Measurements from ENCODE around the gene COL4A2.

The COL4A2 gene

DNA sequence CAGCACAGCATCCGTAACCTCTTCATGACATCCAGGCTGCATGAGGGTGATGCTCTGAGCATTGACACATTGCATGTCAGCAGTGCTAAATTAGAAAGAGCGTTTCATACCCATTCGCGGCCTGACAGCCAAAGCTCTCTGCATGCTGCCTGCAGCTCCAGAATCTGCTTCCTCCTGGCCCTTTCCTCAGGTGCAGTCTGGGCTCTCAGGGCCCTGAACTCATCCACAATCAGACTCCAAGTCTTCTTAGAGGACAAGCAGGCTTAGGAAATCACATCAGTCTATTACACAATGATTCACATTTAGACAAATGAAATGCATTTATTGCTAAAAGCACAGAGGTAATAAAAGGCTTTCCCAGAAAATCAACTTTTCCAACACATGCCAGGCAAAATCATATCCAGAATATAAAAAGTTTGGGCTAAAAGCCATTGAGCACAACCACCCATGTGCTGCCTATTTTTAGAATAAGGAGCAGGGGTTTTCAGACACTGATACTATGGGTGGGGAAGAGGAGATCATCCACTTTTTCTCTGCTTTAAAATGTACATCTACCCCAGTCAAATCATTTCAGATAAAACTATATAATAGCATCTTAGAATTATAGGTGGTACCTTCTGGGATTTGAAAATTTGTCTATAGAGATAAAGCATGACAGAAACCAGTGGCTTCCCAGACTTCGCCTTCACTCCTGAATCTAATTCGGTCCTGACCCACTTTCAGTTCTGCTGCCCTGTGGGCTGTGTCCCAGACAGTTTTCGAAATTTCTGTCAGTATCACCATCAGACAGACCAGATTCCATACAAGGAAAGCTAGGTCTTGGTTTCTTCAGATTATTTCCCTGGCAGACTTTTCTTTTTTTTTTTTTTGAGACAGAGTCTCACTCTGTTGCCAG lies 109.3 kb downstream of the COL4A2 start:
- TF ChIP-seq POLR2A (IDR thresholded peaks at IDR 0.05; ENCODE audit: low read depth, low read length) (no peak), TAF1 (IDR thresholded peaks at IDR 0.05; ENCODE audit: borderline replicate concordance, low read depth, low read length) (no peak), POLR2AphosphoS5 (IDR thresholded peaks at IDR 0.05; ENCODE audit: low read depth, low read length) (no peak)
- FAIRE-seq (no peak), DNase-seq (ENCODE audit: insufficient read length) (no peak)

DNA sequence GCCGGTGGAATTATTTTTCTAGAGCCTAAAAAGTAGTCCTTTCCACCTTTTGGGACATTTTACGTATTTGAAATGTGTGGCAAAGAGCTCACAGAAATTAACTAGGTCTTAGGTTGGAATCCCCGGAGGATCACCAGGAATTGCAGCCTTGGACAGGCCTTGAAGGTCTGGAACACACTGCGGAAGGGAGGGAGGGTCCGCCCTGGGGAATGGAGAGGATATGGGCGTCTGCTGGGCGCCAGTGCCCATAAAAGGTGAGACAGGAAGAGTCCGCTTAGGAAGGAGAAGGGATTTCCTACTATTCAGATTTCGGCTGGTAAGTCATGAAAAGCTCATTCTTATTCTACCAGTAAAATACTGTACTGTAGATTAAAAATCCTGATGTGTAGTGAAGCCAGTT lies 111.9 kb downstream of the COL4A2 start:
- DNase-seq (ENCODE audit: insufficient read length) (no peak), FAIRE-seq (no peak)
- TF ChIP-seq TAF1 (IDR thresholded peaks at IDR 0.05; ENCODE audit: borderline replicate concordance, low read depth, low read length) (no peak), POLR2A (IDR thresholded peaks at IDR 0.05; ENCODE audit: low read depth, low read length) (no peak), POLR2AphosphoS5 (IDR thresholded peaks at IDR 0.05; ENCODE audit: low read depth, low read length) (no peak)

DNA sequence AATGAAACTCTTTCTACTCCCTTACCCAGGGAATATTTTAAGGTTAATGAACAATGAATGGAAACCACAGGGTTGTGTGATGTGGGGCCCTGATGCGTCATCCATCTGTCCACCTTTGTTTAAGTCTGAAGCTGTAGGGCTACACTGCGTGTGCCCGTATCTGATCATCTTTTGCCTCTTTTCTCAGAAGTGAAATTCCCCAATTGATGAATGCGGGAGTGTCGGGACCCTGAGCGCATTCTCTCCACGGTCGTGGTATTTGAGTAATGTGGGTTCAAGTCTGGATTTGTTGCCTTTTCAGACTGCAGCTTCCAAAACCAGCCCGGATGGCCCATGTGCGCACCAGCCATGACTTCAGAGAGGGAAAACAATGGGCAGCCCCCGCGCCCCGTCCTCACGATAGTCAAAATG lies 112.3 kb downstream of the COL4A2 start:
- TF ChIP-seq POLR2AphosphoS5 (IDR thresholded peaks at IDR 0.05; ENCODE audit: low read depth, low read length) (no peak), POLR2A (IDR thresholded peaks at IDR 0.05; ENCODE audit: low read depth, low read length) (no peak), TAF1 (IDR thresholded peaks at IDR 0.05; ENCODE audit: borderline replicate concordance, low read depth, low read length) (no peak)
- DNase-seq (ENCODE audit: insufficient read length) (no peak), FAIRE-seq (no peak)

DNA sequence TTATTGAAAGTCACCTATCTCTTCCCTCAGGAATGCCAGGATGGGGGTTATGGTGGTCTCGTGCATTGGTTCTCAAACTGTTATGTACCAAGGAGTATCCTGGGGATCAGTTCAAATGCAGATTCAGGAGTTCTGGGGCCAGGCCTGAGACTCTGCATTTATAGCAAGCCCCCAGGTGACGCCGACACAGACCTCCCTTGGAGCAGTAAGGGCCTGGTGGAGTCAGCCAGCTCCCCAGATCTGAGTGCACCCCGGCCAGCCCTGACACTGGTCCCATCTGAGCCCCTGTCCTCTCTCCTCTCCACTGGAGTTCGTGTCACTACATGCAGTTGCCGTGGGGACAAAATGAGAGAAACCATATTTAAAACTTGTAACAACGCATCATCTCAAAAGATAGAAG lies 112.9 kb downstream of the COL4A2 start:
- no peak for FAIRE-seq
- no peak for DNase-seq (ENCODE audit: insufficient read length)
- TF ChIP-seq POLR2AphosphoS5 (IDR thresholded peaks at IDR 0.05; ENCODE audit: low read depth, low read length): no peak
- no peak for TF ChIP-seq POLR2A (IDR thresholded peaks at IDR 0.05; ENCODE audit: low read depth, low read length)
- TF ChIP-seq TAF1 (IDR thresholded peaks at IDR 0.05; ENCODE audit: borderline replicate concordance, low read depth, low read length): no peak

DNA sequence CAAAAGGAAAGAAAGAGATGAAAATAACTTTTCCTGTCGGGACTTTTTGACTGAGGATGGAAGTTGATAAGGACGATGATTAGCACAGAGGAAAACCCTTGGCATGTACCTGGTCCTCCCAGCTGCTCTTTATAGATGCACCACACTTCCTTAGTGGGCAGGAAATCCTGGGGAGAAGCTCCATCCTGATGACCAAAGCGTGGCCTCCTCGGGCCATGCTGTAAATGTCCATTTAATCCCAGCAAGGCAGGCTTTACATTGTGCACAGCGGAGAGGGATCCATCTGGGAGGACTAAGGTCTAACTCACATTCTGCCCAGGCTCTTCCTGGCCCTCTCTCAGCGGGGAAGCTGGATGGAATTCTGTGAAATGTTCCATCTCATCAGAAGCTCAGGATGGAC lies 113.5 kb downstream of the COL4A2 start:
- TF ChIP-seq POLR2A (IDR thresholded peaks at IDR 0.05; ENCODE audit: low read depth, low read length) (no peak), POLR2AphosphoS5 (IDR thresholded peaks at IDR 0.05; ENCODE audit: low read depth, low read length) (no peak), TAF1 (IDR thresholded peaks at IDR 0.05; ENCODE audit: borderline replicate concordance, low read depth, low read length) (no peak)
- FAIRE-seq: no peak
- DNase-seq (ENCODE audit: insufficient read length): no peak

DNA sequence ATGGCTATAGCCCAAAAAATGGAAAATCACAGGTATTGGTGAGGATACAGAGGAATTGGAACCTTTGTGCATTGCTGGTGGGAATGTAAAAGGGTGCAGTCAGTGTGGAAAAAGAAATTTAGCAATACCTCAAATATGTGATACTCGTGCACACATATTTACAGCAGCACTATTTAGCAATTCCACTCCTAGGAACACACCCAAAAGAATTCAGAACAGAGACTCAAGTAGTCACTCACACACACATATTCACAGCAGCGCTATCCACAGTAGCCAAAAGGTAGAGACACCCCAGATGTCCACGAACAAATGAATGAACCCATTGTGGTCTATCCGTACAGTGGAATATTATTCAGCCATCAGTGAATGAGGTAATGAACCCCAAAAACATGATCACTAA lies 114.0 kb downstream of the COL4A2 start:
- FAIRE-seq: no peak
- TF ChIP-seq TAF1 (IDR thresholded peaks at IDR 0.05; ENCODE audit: borderline replicate concordance, low read depth, low read length) (no peak), POLR2A (IDR thresholded peaks at IDR 0.05; ENCODE audit: low read depth, low read length) (no peak)
- DNase-seq (ENCODE audit: insufficient read length): no peak

DNA sequence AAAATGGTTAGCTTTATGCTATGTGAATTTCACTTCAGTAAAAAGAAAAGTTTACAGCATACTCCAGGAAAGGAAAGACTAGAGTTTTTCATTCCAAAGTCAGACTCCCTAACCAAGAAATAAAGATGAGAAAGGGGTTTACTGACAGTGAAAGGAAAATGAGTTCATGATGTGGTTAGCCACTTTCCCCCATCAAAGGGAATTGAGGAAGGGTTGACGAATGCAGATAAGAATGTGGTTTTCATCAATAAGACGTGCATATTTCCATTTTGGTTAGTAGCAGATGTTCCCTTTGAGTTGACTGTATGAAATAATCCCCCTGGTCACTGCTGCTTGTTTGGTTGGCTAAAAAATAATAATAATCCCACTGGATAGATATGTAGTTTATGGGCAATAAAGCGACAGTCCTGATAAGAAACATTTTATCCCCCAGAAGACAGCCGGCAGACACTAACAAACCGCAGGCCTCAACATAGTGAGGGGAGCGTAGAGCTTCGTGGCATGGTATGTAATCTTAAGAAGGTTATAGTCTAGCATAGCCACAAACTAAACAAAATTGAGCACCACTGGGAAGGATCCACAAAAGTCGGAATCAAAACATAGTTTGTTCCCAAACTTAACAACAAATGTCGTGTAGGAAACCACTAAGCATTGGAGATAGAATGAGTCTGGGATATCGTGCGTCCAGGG lies 114.8 kb downstream of the COL4A2 start:
- TF ChIP-seq POLR2AphosphoS5 (IDR thresholded peaks at IDR 0.05; ENCODE audit: low read depth, low read length): no peak
- no peak for TF ChIP-seq TAF1 (IDR thresholded peaks at IDR 0.05; ENCODE audit: borderline replicate concordance, low read depth, low read length)
- no peak for TF ChIP-seq POLR2A (IDR thresholded peaks at IDR 0.05; ENCODE audit: low read depth, low read length)
- FAIRE-seq (no peak), DNase-seq (ENCODE audit: insufficient read length) (no peak)

DNA sequence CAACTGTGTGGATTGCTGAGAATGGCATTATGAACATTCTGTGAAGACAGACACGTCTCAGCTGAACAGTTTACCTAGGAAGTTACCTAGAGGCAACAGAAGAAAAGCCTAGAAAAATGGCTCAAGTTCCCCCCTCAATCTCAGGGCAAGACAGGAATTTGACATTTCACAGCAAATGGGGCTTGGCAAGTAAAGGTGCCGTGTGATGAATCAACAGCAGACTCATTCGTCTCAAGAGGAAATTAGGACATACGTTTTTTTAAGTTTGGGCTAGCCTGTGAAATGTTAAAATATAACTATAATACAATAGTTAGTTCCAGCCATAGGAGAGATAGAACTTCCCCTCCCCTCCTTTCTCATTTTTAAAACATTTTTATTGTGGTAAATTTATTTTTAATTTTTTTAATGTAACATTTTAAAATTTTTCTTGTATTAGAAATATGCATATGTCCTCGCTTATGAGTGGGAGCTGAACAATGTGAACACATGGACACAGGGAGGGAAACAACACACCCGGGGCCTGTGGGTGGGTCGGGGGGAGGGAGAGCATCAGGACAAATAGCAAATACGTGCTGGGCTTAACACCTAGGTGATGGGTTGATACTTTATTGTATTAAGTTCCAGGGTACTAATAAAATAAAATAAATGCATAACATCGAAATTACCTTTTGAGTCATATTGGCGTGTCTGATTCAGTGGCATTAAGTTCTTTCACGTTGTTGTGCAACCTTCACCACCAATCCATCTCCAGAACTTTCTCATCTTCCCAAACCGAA lies 116.0 kb downstream of the COL4A2 start:
- DNase-seq (ENCODE audit: insufficient read length): no peak
- no peak for FAIRE-seq

DNA sequence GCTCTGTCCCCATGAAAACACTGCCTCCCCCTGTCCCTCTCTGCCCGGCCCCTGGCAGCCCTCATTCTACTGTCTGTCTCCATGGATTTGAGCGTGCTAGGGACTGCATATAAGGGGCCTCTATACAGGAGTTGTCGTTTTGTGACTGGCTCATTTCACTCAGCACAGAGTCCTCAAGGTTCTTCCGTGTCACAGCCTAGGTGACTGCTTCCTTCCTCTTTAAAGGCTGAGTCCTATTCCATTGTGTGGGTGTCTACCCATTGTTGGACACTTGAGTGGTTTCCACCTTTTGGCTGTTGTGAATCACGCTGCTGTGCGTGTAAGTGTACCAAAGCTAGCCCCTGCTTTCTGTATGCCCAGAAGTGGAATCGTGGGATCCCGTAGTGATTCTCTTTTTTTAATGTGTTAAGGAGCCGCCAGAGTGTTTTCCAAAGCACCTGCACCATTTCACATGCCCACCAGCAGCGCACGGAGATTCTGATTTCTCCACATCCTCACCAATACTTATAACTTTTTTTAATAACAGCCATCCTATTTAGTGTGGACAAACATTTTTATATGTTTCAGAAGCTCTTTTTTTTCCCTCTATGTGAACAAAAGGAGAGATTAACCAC lies 116.7 kb downstream of the COL4A2 start:
- DNase-seq (ENCODE audit: insufficient read length) (no peak), FAIRE-seq (no peak)
- TF ChIP-seq POLR2A (IDR thresholded peaks at IDR 0.05; ENCODE audit: low read depth, low read length) (no peak), TAF1 (IDR thresholded peaks at IDR 0.05; ENCODE audit: borderline replicate concordance, low read depth, low read length) (no peak), POLR2AphosphoS5 (IDR thresholded peaks at IDR 0.05; ENCODE audit: low read depth, low read length) (no peak)

More for the DNA sequence above, 116.0 kb downstream of the COL4A2 start:
- TF ChIP-seq TAF1 (IDR thresholded peaks at IDR 0.05; ENCODE audit: borderline replicate concordance, low read depth, low read length) (no peak), POLR2AphosphoS5 (IDR thresholded peaks at IDR 0.05; ENCODE audit: low read depth, low read length) (no peak), POLR2A (IDR thresholded peaks at IDR 0.05; ENCODE audit: low read depth, low read length) (no peak)

DNA sequence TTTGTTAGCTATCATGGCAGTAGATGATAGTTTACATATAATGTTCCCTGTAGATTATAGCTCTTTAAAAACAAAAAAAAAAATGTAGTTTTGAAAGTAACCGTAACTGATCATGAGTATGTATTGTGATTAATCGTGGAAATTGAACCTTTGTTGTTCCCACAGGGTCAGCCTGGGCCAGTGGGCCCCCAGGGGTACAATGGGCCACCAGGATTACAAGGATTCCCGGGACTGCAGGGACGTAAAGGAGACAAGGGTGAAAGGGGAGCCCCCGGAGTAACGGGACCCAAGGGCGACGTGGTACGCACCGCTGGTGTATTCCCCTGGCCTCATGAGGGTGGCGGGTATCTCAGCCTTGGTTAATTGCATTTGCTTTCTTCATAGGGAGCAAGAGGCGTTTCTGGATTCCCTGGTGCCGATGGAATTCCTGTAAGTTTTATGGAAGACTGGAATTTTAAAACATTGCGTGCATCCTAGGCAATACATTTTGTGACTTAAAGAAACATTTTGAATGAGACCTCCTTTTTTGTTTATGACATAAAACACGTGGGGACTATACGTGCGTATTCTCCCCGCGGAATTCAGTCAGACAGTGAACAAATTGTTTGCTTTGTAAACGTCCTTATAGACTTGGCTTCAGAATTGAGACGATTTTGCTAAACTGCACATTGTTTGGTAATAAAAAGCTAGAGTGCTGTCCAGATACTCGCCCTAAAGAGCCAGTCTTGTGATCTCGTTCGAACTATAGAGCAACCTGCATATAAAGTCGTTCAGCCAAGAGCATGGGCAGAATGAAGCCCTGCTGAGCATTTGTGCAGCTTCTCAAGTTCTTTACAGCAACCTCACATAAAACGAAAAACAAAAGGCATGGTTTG lies 117.7 kb downstream of the COL4A2 start:
- TF ChIP-seq TAF1 (IDR thresholded peaks at IDR 0.05; ENCODE audit: borderline replicate concordance, low read depth, low read length) (no peak), POLR2A (IDR thresholded peaks at IDR 0.05; ENCODE audit: low read depth, low read length) (no peak), POLR2AphosphoS5 (IDR thresholded peaks at IDR 0.05; ENCODE audit: low read depth, low read length) (no peak)
- DNase-seq (ENCODE audit: insufficient read length) (no peak), FAIRE-seq (no peak)
